Mucosa of stomach (tissue), 1 donor: ENCODE results near the gene KLC1.
"Not testable (repeated sequence)": the region's sequence is repeated elsewhere in the genome, so short reads cannot be mapped to it uniquely, and the experiment has no call there.

ENCODE experiments used
- H3K27me3 ChIP-seq: one replicate; pipeline ENCODE4 v1.7.0; 2013; ENCODE audit warnings: mild to moderate bottlenecking, low read length; ENCODE audit not compliant: control insufficient read depth, insufficient read depth
- H3K36me3 ChIP-seq: one replicate; pipeline ENCODE4 v1.7.0; 2013; ENCODE audit warnings: low read length; ENCODE audit not compliant: control insufficient read depth, insufficient read depth
- H3K4me1 ChIP-seq: one replicate; pipeline ENCODE4 v1.7.0; 2013; ENCODE audit warnings: mild to moderate bottlenecking, low read length; ENCODE audit not compliant: control insufficient read depth, insufficient read depth
- H3K4me3 ChIP-seq: one replicate; pipeline ENCODE4 v1.7.0; 2013; ENCODE audit warnings: low read length
- H3K9ac ChIP-seq: one replicate; pipeline ENCODE4 v1.7.0; 2013; ENCODE audit warnings: mild to moderate bottlenecking, low read length, moderate library complexity
- H3K9me3 ChIP-seq: one replicate; pipeline ENCODE4 v1.7.0; 2013; ENCODE audit warnings: mild to moderate bottlenecking, low read length, moderate library complexity; ENCODE audit not compliant: control insufficient read depth
- donor health status: Pancreatic carcinoma.

The KLC1 gene

GRCh38 chr14:103687712-103688111, 58.7 kb downstream of the KLC1 start:
- Histone ChIP-seq H3K4me1 (peaks cover 5% of the 10 kb centered on the region), H3K9ac (no peak overlapping the region), H3K4me3 (no peak overlapping the region), H3K27me3 (no peaks in the 10 kb centered on the region), H3K9me3 (no peaks in the 10 kb centered on the region), H3K36me3 (peaks cover 10% of the 10 kb centered on the region)

- Histone ChIP-seq H3K27me3 (no peaks in the 10 kb centered on the region), H3K9me3 (no peaks in the 10 kb centered on the region), H3K36me3 (peaks cover 5% of the 10 kb centered on the region), H3K9ac (no peak overlapping the region), H3K4me1 (peaks cover 12% of the 10 kb centered on the region), H3K4me3 (no peak overlapping the region)
Measured at GRCh38 chr14:103688441-103688840, 59.4 kb downstream of the KLC1 start.

GRCh38 chr14:103688906-103689902, 60.2 kb downstream of the KLC1 start:
- Histone ChIP-seq H3K9me3 (no peaks in the 10 kb centered on the region), H3K27me3 (no peaks in the 10 kb centered on the region), H3K36me3 (peaks cover 8% of the 10 kb centered on the region), H3K4me3 (no peak overlapping the region), H3K4me1 (peaks cover 18% of the 10 kb centered on the region), H3K9ac (no peak overlapping the region)

- no peak overlapping the region for H3K4me3 ChIP-seq
- H3K36me3 ChIP-seq: peaks cover 4% of the 10 kb centered on the region
- H3K4me1 ChIP-seq: peaks cover 18% of the 10 kb centered on the region
- no peaks in the 10 kb centered on the region for H3K27me3 ChIP-seq
- H3K9ac ChIP-seq: no peak overlapping the region
- H3K9me3 ChIP-seq: no peaks in the 10 kb centered on the region
Measured at GRCh38 chr14:103690332-103690731, 61.3 kb downstream of the KLC1 start.

- peaks cover 24% of the 10 kb centered on the region for H3K4me1 ChIP-seq
Measured at GRCh38 chr14:103691655-103692054, 62.6 kb downstream of the KLC1 start.

GRCh38 chr14:103692159-103692558, 63.1 kb downstream of the KLC1 start:
- H3K27me3 ChIP-seq: no peaks in the 10 kb centered on the region
- H3K9me3 ChIP-seq: no peaks in the 10 kb centered on the region
- H3K4me1 ChIP-seq: peaks cover 29% of the 10 kb centered on the region
- no peak overlapping the region for H3K9ac ChIP-seq
- H3K4me3 ChIP-seq: no peak overlapping the region
- peaks cover 4% of the 10 kb centered on the region for H3K36me3 ChIP-seq

More at GRCh38 chr14:103691655-103692054, 62.6 kb downstream of the KLC1 start:
- not testable (repeated sequence) for H3K27me3 ChIP-seq, H3K4me3 ChIP-seq, H3K36me3 ChIP-seq, H3K9me3 ChIP-seq, H3K9ac ChIP-seq

- Histone ChIP-seq H3K9ac (no peak overlapping the region), H3K4me1 (peaks cover 36% of the 10 kb centered on the region), H3K36me3 (peaks cover 8% of the 10 kb centered on the region), H3K27me3 (no peaks in the 10 kb centered on the region), H3K4me3 (no peak overlapping the region), H3K9me3 (no peaks in the 10 kb centered on the region)
Measured at GRCh38 chr14:103692871-103693270, 63.9 kb downstream of the KLC1 start.

GRCh38 chr14:103693515-103693914, 64.5 kb downstream of the KLC1 start:
- Histone ChIP-seq H3K4me3 (no peak overlapping the region), H3K36me3 (peaks cover 9% of the 10 kb centered on the region), H3K27me3 (no peaks in the 10 kb centered on the region), H3K9ac (no peak overlapping the region), H3K9me3 (no peaks in the 10 kb centered on the region), H3K4me1 (peaks cover 42% of the 10 kb centered on the region)

- Histone ChIP-seq H3K4me3 (no peak overlapping the region), H3K9me3 (no peaks in the 10 kb centered on the region), H3K9ac (no peak overlapping the region), H3K36me3 (peaks cover 17% of the 10 kb centered on the region), H3K27me3 (no peaks in the 10 kb centered on the region), H3K4me1 (peaks cover 50% of the 10 kb centered on the region)
Measured at GRCh38 chr14:103694572-103695026, 65.6 kb downstream of the KLC1 start.

- H3K9ac ChIP-seq: no peak overlapping the region
- H3K9me3 ChIP-seq: no peaks in the 10 kb centered on the region
- no peak overlapping the region for H3K4me3 ChIP-seq
- H3K36me3 ChIP-seq: peaks cover 26% of the 10 kb centered on the region
- H3K4me1 ChIP-seq: peaks cover 50% of the 10 kb centered on the region
- H3K27me3 ChIP-seq: no peaks in the 10 kb centered on the region
Measured at GRCh38 chr14:103695296-103696069, 66.5 kb downstream of the KLC1 start.

- no peaks in the 10 kb centered on the region for H3K27me3 ChIP-seq
- H3K4me1 ChIP-seq: peaks cover 50% of the 10 kb centered on the region
- H3K9me3 ChIP-seq: no peaks in the 10 kb centered on the region
- H3K36me3 ChIP-seq: peaks cover 26% of the 10 kb centered on the region
- H3K4me3 ChIP-seq: no peak overlapping the region
- no peak overlapping the region for H3K9ac ChIP-seq
Measured at GRCh38 chr14:103696070-103696402, 67.0 kb downstream of the KLC1 start.

GRCh38 chr14:103696466-103697071, 67.6 kb downstream of the KLC1 start:
- Histone ChIP-seq H3K9ac (no peak overlapping the region), H3K4me1 (peaks cover 50% of the 10 kb centered on the region), H3K36me3 (peaks cover 26% of the 10 kb centered on the region), H3K4me3 (no peak overlapping the region), H3K9me3 (no peaks in the 10 kb centered on the region), H3K27me3 (no peaks in the 10 kb centered on the region)
